Upper lobe of right lung (tissue), 1 donor: ENCODE measurements around the gene XIST. TPM values are rescaled to one million over a fixed set of nuclear protein-coding genes. Genes with fewer than 3 reads are reported as not detected.
"Not testable (repeated sequence)": the region's sequence is repeated elsewhere in the genome, so short reads cannot be mapped to it uniquely, and the experiment has no call there.

Experiments used
- ATAC-seq: fragments of 200-7000 bp; cut with Tn5 transposase; one replicate; pipeline ENCODE4 v1.9.1; 2020; ENCODE audit warnings: mild to moderate bottlenecking, moderate library complexity
- DNase-seq: peaks from one replicate; pipeline ENCODE4 v3.0.0-alpha.2; 2020
- H3K27ac ChIP-seq: fragments of 200-600 bp; one replicate; pipeline ENCODE4 v1.8.0; 2022
- H3K27me3 ChIP-seq: fragments of 200-600 bp; one replicate; pipeline ENCODE4 v1.8.0; 2022; ENCODE audit warnings: mild to moderate bottlenecking
- H3K36me3 ChIP-seq: fragments of 200-600 bp; one replicate; pipeline ENCODE4 v1.8.0; 2022
- H3K4me1 ChIP-seq: fragments of 200-600 bp; one replicate; pipeline ENCODE4 v1.8.0; 2022
- H3K4me3 ChIP-seq: fragments of 200-600 bp; one replicate; pipeline ENCODE4 v1.8.0; 2022; ENCODE audit warnings: mild to moderate bottlenecking
- H3K9me3 ChIP-seq: fragments of 200-600 bp; one replicate; pipeline ENCODE4 v1.8.0; 2022
- intact Hi-C: fragments of 100-400 bp; cut with DNase I; formaldehyde crosslinking; loops from one replicate; pipeline ENCODE4 v1.11.0; 2022
- total RNA-seq: library from RNA; stranded (reverse); fragmentation: NEBNext Ultra II Directional; extraction: Animal tissue kit (Norgen Biotek cat#: 25700); gene quantifications from one replicate; pipeline ENCODE4 v1.2.1, GENCODE V29; 2021
- TF ChIP-seq, protein P1 (sequence below): fragments of 200-600 bp; IDR thresholded peaks from one replicate; pipeline ENCODE4 v1.8.0; 2022; ENCODE audit warnings: antibody characterized with exemption
- donor health status: DM: no; HTN: yes; CAD: no; lungs with severe emphysema.

XIST gene
- total RNA-seq, 1 donor from 2014 or later, result 0.12 TPM

DNA sequence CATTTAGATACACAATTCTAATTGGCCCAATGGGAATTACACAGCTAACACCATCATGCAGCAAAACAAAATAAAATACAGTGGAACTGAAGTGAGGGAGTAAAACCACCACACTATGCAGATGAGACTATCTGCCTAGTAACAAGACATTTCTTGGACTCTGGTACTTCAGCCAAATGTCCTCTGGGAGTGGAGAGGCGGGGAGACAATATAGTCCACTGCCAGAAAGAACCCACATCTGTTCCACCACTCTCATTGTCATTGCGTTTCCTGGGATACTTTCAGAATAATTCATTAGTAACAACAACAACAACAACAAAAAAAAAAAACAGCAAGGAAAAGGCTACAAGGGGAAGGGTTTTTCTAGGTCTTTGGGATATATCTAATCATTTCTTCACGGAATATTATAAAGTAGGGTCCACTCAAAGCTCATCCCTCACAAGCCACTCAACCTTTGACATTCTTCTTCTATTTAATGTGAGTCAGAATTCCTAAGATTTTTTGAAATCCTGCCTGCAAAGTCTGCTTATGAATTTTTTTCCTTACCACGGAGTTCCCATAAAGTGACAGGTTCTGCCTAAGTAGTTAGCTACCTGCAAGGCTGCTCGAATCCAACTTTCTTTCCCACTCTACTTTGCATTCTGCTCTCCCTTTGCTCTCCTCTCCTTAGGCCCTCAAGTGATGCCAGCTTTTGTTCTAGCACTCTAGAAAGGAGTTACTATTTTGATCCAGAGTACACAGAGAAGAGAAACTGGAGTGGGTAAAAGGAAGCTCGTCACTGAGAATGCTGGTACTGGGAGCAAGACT is 34.9 kb downstream of the XIST start:
- TF ChIP-seq, protein P1, sequence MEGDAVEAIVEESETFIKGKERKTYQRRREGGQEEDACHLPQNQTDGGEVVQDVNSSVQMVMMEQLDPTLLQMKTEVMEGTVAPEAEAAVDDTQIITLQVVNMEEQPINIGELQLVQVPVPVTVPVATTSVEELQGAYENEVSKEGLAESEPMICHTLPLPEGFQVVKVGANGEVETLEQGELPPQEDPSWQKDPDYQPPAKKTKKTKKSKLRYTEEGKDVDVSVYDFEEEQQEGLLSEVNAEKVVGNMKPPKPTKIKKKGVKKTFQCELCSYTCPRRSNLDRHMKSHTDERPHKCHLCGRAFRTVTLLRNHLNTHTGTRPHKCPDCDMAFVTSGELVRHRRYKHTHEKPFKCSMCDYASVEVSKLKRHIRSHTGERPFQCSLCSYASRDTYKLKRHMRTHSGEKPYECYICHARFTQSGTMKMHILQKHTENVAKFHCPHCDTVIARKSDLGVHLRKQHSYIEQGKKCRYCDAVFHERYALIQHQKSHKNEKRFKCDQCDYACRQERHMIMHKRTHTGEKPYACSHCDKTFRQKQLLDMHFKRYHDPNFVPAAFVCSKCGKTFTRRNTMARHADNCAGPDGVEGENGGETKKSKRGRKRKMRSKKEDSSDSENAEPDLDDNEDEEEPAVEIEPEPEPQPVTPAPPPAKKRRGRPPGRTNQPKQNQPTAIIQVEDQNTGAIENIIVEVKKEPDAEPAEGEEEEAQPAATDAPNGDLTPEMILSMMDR, result no peak
- no peak for DNase-seq

DNA sequence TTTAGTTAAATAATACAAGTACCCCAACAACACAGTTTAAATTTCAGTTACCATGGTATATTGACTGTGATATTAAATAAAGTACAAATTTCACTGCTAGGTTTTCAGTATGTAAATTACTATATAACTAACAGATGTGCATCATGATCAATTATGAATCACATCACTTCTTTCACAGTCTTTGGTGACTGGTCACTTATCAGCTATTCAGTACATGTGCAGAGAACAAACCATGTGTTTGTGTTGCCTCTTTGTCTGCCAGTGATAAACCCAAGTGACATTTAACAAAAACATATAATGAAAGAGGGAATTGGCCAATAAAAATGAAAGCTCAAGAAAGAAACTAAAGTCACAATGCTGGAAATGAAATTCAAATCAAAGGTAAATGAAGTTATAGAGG is 40.3 kb downstream of the XIST start:
- TF ChIP-seq, protein P1, result no peak
- DNase-seq (no peak), ATAC-seq (no peak)
- intact Hi-C loops, result no loop called here
- no peaks in the 10 kb centered on the region for H3K9me3 ChIP-seq
- no peak overlapping the region for H3K4me3 ChIP-seq
- H3K27me3 ChIP-seq, result no peaks in the 10 kb centered on the region
- H3K27ac ChIP-seq, result no peak overlapping the region
- no peaks in the 10 kb centered on the region for H3K36me3 ChIP-seq
- H3K4me1 ChIP-seq, result no peaks in the 10 kb centered on the region

More for the DNA sequence above, 34.9 kb downstream of the XIST start:
- intact Hi-C loops, result no loop called here
- H3K27me3 ChIP-seq, result no peaks in the 10 kb centered on the region
- H3K36me3 ChIP-seq, result no peaks in the 10 kb centered on the region
- ATAC-seq, result no peak
- H3K4me3 ChIP-seq, result no peak overlapping the region
- H3K4me1 ChIP-seq, result no peaks in the 10 kb centered on the region
- H3K9me3 ChIP-seq, result no peaks in the 10 kb centered on the region
- no peak overlapping the region for H3K27ac ChIP-seq

DNA sequence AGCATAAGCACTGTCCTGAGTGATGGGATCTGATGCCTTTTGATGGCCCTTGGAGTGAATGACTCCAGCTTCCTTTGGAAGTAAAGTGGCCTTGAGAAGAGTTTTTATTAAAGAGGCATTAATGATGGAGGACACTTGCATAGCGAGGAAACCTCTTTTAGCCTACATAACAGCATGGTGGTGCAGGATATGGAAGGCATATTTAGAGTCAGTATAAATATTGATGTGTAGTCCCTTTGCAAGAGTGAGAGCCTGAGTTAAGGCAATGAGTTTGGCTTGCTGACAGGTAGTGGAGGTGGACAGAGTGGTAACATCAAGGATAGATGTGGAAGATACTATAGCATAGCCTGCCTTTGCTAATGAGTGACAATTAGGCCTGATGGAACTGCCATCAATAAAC is 48.4 kb downstream of the XIST start:
- ATAC-seq, H3K27me3 ChIP-seq, H3K36me3 ChIP-seq, H3K9me3 ChIP-seq, H3K4me3 ChIP-seq, intact Hi-C loops, H3K4me1 ChIP-seq, H3K27ac ChIP-seq, DNase-seq: not testable (repeated sequence)

DNA sequence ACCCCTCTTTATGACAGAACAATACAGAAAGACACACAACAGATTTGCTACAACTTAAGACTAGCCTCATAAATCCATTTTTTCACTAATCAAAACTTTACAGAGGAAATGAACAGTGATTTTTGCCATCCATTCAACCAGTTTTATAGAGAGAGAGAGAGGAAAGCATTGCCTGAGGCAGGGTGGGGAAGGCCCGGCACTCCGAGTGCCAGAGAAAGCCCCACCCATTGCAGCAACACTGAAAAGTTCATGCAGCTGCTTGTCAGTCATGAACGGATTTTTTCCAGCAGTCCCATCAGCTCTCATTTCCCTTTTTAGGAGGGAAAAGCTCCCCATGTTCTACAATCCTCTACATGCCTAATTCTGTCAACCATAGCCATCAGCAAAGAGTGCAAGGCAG is 52.6 kb downstream of the XIST start:
- Histone ChIP-seq H3K9me3 (no peaks in the 10 kb centered on the region), H3K27ac (no peak overlapping the region), H3K4me3 (no peak overlapping the region), H3K4me1 (no peaks in the 10 kb centered on the region), H3K36me3 (no peaks in the 10 kb centered on the region), H3K27me3 (no peaks in the 10 kb centered on the region)
- DNase-seq (no peak), ATAC-seq (no peak)
- TF ChIP-seq, protein P1, result no peak
- intact Hi-C loops, result no loop called here

DNA sequence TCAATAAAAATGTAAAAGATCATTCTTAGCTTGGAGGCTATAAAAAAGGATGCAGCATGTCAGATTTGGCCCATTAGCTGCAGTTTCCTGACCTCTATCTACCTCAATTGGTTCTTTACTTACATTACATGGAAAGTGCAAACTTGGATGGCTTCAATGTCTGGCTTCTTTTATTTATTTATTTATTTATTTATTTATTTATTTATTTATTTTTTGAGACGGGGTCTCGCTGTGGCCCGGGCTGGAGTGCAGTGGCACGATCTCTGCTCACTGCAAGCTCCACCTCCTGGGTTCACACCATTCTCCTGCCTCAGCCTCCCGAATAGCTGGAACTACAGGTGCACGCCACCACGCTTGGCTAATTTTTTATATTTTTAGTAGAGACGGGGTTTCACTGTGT is 60.0 kb downstream of the XIST start:
- H3K27me3 ChIP-seq, H3K9me3 ChIP-seq, DNase-seq, H3K36me3 ChIP-seq, H3K4me3 ChIP-seq, H3K4me1 ChIP-seq, H3K27ac ChIP-seq, intact Hi-C loops, ATAC-seq: not testable (repeated sequence)

DNA sequence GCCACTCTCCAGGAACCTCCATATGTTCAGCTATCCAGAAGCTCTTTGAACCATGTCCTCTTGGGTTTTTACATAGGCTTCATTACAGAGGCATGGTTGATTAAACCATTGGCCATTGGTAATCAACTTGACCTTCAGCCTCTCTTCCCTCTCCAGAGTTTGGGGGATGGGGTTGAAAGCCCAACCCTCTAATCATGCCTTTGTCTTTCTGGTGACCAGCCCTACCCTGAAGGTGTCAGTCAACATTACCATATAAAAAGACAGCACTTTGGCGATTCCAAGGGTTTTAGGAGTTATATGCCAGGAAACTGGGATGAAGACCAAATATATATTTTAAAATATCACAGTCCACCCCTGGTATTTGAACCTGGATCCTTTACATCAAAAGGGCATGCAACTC is 67.0 kb downstream of the XIST start:
- Histone ChIP-seq H3K36me3 (no peaks in the 10 kb centered on the region), H3K4me3 (no peak overlapping the region), H3K27me3 (no peaks in the 10 kb centered on the region), H3K27ac (no peak overlapping the region), H3K9me3 (no peaks in the 10 kb centered on the region), H3K4me1 (no peaks in the 10 kb centered on the region)
- TF ChIP-seq, protein P1, result no peak
- ATAC-seq (no peak), DNase-seq (no peak)
- intact Hi-C loops, result no loop called here
